Measurements from ENCODE around the gene ENTPD1.

Gene ENTPD1

DNA sequence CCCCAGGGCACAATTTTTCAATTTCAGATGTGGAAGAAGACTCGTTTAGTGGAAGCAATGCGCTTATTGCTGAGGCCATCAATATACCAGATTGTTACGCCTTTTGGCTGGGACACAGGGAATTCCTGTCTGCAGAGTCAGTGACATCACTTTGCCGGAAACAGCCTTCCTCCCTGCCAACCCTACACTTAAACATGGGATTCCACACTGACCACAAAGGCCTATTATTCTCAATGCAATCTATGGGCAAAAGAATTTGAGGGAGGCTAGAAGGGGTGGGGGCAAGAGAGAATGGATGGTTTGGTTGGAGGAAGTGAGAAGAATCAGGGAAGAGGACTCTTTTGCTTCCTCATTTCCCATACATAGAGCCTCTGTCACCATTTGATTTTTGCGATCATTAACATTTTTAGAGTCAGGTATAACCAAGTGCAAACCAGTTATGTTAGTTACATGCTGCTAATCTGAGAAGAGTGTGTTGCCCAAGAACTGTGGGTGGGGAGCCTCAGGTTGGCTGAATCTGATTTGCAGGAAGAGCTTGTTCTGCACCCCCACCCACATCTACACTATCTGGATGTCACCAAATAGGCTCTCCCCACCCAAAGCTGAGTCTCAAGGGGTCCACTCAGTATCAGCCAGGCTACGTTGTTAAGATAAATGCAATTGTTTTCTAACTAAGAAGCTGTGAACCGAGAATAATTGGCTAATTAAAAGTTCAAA lies 58.2 kb downstream of the ENTPD1 start:
- TF ChIP-seq CTCF (IDR thresholded peaks at IDR 0.05): no peak

DNA sequence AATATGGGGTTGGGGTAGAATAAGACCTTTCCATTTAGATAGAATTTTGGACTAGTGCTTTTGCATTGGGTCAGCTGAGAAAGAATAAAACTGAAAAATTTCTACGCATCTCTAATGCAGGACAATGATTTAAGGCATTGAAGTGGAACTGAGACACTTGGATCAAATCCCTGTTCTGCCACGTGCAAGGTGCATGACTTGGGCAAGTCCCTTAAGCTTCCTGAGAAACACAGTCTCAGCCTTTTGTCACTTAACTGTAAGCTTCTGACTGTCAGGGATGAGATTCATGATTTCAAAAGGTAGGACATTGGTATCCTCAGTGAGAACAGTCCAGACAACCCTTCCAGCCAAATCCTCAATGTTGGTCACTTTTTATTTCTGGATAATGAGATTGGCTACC lies 59.2 kb downstream of the ENTPD1 start:
- no peak for TF ChIP-seq CTCF (IDR thresholded peaks at IDR 0.05)

GRCh38 chr10:95815701-95816240 lies 59.8 kb downstream of the ENTPD1 start:
- TF ChIP-seq CTCF (IDR thresholded peaks at IDR 0.05): no peak

DNA sequence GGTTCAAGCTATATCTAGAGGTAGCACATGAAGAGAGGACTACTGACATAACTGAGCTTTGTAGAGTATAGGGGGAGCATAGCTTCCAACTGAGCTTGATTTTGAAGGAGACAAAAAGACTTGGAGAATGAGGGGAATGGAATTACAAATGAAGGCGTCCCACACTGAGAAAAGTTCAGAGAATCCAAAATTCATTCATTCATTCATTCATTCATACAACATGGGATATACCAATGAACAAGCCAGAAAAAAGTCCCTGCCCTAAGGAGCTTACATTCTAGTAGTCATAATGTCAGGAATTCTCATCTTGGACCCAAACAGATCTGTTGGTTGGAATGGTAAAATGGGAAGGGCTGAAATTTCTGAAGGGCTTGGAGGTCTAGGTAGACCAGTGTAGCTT lies 62.0 kb downstream of the ENTPD1 start:
- TF ChIP-seq CTCF (IDR thresholded peaks at IDR 0.05): no peak

- no peak for TF ChIP-seq CTCF (IDR thresholded peaks at IDR 0.05)
These were observed 62.7 kb downstream of the ENTPD1 start for GRCh38 chr10:95818668-95819067.

DNA sequence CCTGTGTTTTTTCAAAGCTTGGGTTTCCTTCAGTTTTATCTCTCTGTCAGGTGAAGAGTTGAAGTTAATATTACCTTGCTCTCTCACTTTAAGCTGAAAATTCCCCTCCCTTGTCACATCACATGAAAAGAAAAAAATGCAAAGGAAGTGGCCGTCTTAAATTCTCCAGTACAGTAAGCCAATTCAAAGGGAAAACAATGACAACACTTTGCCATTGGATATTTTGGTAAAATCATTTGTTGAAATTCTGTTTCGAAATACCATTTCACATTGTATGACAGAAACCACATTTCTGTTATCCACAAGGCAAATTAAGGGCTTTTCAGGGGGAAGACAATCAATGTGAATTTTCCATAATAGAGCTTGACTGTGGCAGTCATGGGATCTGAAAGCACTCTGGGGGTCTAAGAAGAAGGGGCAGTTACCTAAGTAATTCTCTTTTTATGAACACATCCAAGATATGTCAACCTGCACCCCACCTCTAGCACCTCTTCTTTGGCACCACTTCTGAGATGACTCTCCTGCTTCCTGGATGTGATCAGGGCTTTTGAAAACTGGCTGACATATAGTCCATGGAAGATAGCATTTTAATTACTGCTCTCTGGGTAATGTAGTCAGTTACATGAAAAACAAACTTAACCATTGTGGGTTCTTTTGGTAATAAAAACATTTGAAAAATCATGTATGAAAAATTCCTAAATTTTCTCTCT lies 63.8 kb downstream of the ENTPD1 start:
- TF ChIP-seq CTCF (IDR thresholded peaks at IDR 0.05): no peak

- no peak for TF ChIP-seq CTCF (IDR thresholded peaks at IDR 0.05)
These were observed 64.4 kb downstream of the ENTPD1 start for GRCh38 chr10:95820363-95820762.
